K562 (cell line): ENCODE results near the gene SBNO1. TPM values are rescaled to one million over a fixed set of nuclear protein-coding genes. Genes with fewer than 3 reads are reported as not detected.
A peak's percentile ranks its signal among the peaks of the same experiment; 100 is the strongest.

Experiments used
- ATF1 ChIP-seq, 2 experiments: fragments of 450-650 bp in 1 of 2; IDR thresholded peaks; 2 replicates each; pipeline ENCODE4 v1.6.1; 2016; ENCODE audit warnings: missing compliant biosample characterization in 1 of 2, missing genetic modification characterization in 1 of 2
- DDX20 ChIP-seq: fragments of 450-650 bp; IDR thresholded peaks from 2 replicates; pipeline ENCODE4 v1.6.1; 2016; ENCODE audit warnings: missing genetic modification characterization, low read depth, mild to moderate bottlenecking, missing compliant biosample characterization, moderate library complexity
- LCOR ChIP-seq: sonication (generic); formaldehyde crosslinking; IDR thresholded peaks from 2 replicates; pipeline ENCODE4 v1.8.0; 2022; ENCODE audit warnings: mild to moderate bottlenecking, missing genetic modification reagents
- MEF2D ChIP-seq: conservative IDR thresholded peaks from 2 replicates; pipeline ENCODE4 v1.6.1; 2016; ENCODE audit warnings: low read depth, missing genetic modification characterization, missing compliant biosample characterization
- NCOA6 ChIP-seq: fragments of 450-650 bp; IDR thresholded peaks from 2 replicates; pipeline ENCODE4 v1.6.1; 2017; ENCODE audit warnings: mild to moderate bottlenecking
- NFE2 ChIP-seq: IDR thresholded peaks from 2 replicates; pipeline ENCODE4 v1.6.1; 2014; ENCODE audit warnings: antibody characterized with exemption, low read depth
- PRPF4 ChIP-seq: fragments of 200-400 bp; formaldehyde crosslinking; IDR thresholded peaks from one replicate; pipeline ENCODE4 v1.6.1; 2017; ENCODE audit warnings: low read length, low read depth, mild to moderate bottlenecking; ENCODE audit not compliant: insufficient read depth, poor library complexity, severe bottlenecking
- PURB ChIP-seq: sonication (generic); formaldehyde crosslinking; IDR thresholded peaks from 2 replicates; pipeline ENCODE4 v1.9.0; 2021; ENCODE audit warnings: low read depth, mild to moderate bottlenecking, missing genetic modification reagents
- RBBP5 ChIP-seq: fragments of 200-600 bp; sonication (generic); IDR thresholded peaks from 2 replicates; pipeline ENCODE4 v1.6.1; 2012; ENCODE audit warnings: borderline replicate concordance, mild to moderate bottlenecking, low read length, control low read depth, inconsistent platforms; ENCODE audit not compliant: insufficient read depth, poor library complexity, severe bottlenecking
- SAFB ChIP-seq: fragments of 200-400 bp; formaldehyde crosslinking; IDR thresholded peaks from 2 replicates; pipeline ENCODE4 v1.6.1; 2017; ENCODE audit warnings: low read depth, low read length, borderline replicate concordance
- SRSF1 ChIP-seq: fragments of 200-400 bp; formaldehyde crosslinking; IDR thresholded peaks from 2 replicates; pipeline ENCODE4 v1.6.1; 2017; ENCODE audit warnings: mild to moderate bottlenecking, low read depth, low read length, moderate library complexity
- ZNF175 ChIP-seq: fragments of 200-800 bp; sonication (Bioruptor generic); IDR thresholded peaks from 2 replicates; pipeline ENCODE4 v1.6.1; 2016; ENCODE audit warnings: low read depth, mild to moderate bottlenecking, missing genetic modification characterization, missing compliant biosample characterization
- ZSCAN32 ChIP-seq: fragments of 450-650 bp; formaldehyde crosslinking; IDR thresholded peaks from 2 replicates; pipeline ENCODE4 v1.4.0; 2020; ENCODE audit warnings: mild to moderate bottlenecking, moderate library complexity
- polyA plus RNA-seq, 8 experiments: library from polyadenylated mRNA; depleted of rRNA in 4 of 8; stranded (reverse) in 5 of 8; unstranded in 3 of 8; fragments of >200 nt; fragmentation: Nextera tagmentation in 2 of 8; fragmentation: Illumina TruSeq in 1 of 8; extraction: Ambion mirVana in 2 of 8; extraction: Trizol in 1 of 8; gene quantifications; 2 replicates each; pipeline versions ENCODE4 v1.2.1 to v1.2.3, GENCODE V29; 2011 to 2014; ENCODE audit warnings: inconsistent platforms in 1 of 8, missing spikeins in 1 of 8
- total RNA-seq, 7 experiments: library from RNA; depleted of rRNA in 6 of 7; stranded (reverse); fragments of >200 nt in 6 of 7; fragmentation: Illumina TruSeq in 2 of 7; extraction: Trizol in 2 of 7; gene quantifications; 2 replicates each; pipeline versions ENCODE4 v1.2.1 to v1.2.3, GENCODE V29; 2011 to 2021; ENCODE audit warnings: low replicate concordance in 1 of 7
- TF ChIP-seq, protein P1 (sequence below), 2 experiments: IDR thresholded peaks; 2 replicates each; pipeline ENCODE4 v1.6.1; 2012; ENCODE audit warnings: improper control_type of control experiment in 2 of 2, low read depth in 2 of 2, low read length in 2 of 2, borderline replicate concordance in 1 of 2
- TF ChIP-seq, protein P2 (sequence below), 2 experiments: fragments of 450-650 bp in 1 of 2; IDR thresholded peaks; 2 replicates each; pipeline ENCODE4 v1.6.1; 2011 to 2017; ENCODE audit warnings: low read depth in 2 of 2, antibody characterized with exemption in 1 of 2, borderline replicate concordance in 1 of 2, low read length in 1 of 2, mild to moderate bottlenecking in 1 of 2, mixed read lengths in 1 of 2; ENCODE audit not compliant: control insufficient read depth in 1 of 2
- TF ChIP-seq, protein P3 (sequence below): fragments of 450-650 bp; conservative IDR thresholded peaks from 2 replicates; pipeline ENCODE4 v1.6.1; 2016; ENCODE audit warnings: missing genetic modification characterization, low read depth, mild to moderate bottlenecking, missing compliant biosample characterization, moderate library complexity
- TF ChIP-seq, protein P4 (sequence below): fragments of 200-800 bp; sonication (Bioruptor generic); IDR thresholded peaks from 2 replicates; pipeline ENCODE4 v1.6.1; 2017; ENCODE audit warnings: missing genetic modification characterization, missing compliant biosample characterization

The SBNO1 gene
- total and polyA plus RNA-seq, 9 of the 15 experiments (the other 6 are each of a cell fraction or from before 2014, with no cell fraction given) = 14.9 to 77.1 (median 35.9) TPM

DNA sequence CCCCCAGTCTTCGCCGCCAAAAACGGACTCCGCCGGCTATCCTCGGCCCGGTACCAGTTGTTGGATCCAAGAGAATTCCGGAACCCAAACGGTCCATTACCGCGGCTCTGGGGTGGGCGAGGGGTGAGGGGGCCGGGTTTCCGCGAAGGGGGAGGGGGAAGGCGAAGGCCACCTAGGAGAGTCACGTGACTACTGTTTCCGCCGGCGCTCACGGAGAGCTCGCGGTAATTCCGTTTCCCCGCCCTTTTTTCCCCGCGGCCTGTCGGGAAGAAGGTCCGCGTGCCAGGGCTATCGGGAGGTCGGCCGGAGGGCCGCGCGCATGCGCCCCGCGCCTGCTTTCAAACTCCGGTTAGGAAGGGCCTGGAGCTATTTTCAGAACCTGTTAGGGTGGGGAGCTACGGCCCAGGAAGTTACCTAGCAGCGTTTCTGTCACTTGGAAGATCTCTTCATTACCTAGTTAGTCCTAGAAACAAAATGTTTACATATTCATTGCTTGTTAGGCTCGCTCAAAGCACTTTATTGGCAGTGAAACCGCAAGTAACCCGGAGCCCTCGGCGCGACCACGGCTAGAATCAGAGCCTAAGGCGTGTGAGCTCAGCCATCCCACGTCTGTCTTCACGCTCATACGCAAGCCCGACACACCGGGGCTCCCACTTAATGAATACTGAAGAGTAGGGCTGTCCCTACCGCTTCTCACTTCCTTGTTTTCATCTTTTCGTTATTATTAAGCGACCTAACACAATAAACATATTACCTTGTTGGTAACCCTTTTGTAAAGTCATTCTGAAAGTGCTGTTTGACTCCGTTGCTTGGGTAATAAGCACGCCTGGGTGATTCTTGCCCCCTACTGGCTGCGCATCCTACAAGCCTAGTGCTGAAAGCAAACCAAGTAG, 624 bp upstream of the SBNO1 start (continued):
- TF ChIP-seq DDX20 (tag) = no peak
- no peak for TF ChIP-seq SAFB
- TF ChIP-seq MEF2D (tag) = peak; percentile 81
- TF ChIP-seq PRPF4 = no peak
- peak; percentile 94 for TF ChIP-seq ZNF175
- TF ChIP-seq ATF1 (CRISPR knock-in tag; IDR thresholded peaks at IDR 0.05) = no peak
- TF ChIP-seq ATF1 (tag; IDR thresholded peaks at IDR 0.05) = peak; percentile 77
- peak; percentile 65; the same call in 1 of the 2 replicates for TF ChIP-seq NFE2
- no peak for TF ChIP-seq ZSCAN32 (CRISPR knock-in tag)
- TF ChIP-seq, protein P1, sequence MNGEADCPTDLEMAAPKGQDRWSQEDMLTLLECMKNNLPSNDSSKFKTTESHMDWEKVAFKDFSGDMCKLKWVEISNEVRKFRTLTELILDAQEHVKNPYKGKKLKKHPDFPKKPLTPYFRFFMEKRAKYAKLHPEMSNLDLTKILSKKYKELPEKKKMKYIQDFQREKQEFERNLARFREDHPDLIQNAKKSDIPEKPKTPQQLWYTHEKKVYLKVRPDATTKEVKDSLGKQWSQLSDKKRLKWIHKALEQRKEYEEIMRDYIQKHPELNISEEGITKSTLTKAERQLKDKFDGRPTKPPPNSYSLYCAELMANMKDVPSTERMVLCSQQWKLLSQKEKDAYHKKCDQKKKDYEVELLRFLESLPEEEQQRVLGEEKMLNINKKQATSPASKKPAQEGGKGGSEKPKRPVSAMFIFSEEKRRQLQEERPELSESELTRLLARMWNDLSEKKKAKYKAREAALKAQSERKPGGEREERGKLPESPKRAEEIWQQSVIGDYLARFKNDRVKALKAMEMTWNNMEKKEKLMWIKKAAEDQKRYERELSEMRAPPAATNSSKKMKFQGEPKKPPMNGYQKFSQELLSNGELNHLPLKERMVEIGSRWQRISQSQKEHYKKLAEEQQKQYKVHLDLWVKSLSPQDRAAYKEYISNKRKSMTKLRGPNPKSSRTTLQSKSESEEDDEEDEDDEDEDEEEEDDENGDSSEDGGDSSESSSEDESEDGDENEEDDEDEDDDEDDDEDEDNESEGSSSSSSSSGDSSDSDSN (IDR thresholded peaks at IDR 0.05; ENCODE audit: borderline replicate concordance in 1 of 2, low read depth in 2 of 2, low read length in 2 of 2) = peak in 1 of 2 experiments; percentile 79; a peak in 2 of 4 replicates
- TF ChIP-seq, protein P2, sequence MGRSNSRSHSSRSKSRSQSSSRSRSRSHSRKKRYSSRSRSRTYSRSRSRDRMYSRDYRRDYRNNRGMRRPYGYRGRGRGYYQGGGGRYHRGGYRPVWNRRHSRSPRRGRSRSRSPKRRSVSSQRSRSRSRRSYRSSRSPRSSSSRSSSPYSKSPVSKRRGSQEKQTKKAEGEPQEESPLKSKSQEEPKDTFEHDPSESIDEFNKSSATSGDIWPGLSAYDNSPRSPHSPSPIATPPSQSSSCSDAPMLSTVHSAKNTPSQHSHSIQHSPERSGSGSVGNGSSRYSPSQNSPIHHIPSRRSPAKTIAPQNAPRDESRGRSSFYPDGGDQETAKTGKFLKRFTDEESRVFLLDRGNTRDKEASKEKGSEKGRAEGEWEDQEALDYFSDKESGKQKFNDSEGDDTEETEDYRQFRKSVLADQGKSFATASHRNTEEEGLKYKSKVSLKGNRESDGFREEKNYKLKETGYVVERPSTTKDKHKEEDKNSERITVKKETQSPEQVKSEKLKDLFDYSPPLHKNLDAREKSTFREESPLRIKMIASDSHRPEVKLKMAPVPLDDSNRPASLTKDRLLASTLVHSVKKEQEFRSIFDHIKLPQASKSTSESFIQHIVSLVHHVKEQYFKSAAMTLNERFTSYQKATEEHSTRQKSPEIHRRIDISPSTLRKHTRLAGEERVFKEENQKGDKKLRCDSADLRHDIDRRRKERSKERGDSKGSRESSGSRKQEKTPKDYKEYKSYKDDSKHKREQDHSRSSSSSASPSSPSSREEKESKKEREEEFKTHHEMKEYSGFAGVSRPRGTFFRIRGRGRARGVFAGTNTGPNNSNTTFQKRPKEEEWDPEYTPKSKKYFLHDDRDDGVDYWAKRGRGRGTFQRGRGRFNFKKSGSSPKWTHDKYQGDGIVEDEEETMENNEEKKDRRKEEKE (IDR thresholded peaks at IDR 0.05; ENCODE audit: borderline replicate concordance in 1 of 2, control insufficient read depth in 1 of 2, low read depth in 2 of 2, low read length in 1 of 2) = no peak; a peak in 1 of 4 replicates
- TF ChIP-seq, protein P3, sequence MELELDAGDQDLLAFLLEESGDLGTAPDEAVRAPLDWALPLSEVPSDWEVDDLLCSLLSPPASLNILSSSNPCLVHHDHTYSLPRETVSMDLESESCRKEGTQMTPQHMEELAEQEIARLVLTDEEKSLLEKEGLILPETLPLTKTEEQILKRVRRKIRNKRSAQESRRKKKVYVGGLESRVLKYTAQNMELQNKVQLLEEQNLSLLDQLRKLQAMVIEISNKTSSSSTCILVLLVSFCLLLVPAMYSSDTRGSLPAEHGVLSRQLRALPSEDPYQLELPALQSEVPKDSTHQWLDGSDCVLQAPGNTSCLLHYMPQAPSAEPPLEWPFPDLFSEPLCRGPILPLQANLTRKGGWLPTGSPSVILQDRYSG (tag) = no peak
- no peak for TF ChIP-seq PURB (CRISPR knock-in tag)
- TF ChIP-seq LCOR (CRISPR knock-in tag) = peak; percentile 60
- no peak for TF ChIP-seq NCOA6
- no peak for TF ChIP-seq SRSF1
- TF ChIP-seq RBBP5 = peak; percentile 16
- TF ChIP-seq, protein P4, sequence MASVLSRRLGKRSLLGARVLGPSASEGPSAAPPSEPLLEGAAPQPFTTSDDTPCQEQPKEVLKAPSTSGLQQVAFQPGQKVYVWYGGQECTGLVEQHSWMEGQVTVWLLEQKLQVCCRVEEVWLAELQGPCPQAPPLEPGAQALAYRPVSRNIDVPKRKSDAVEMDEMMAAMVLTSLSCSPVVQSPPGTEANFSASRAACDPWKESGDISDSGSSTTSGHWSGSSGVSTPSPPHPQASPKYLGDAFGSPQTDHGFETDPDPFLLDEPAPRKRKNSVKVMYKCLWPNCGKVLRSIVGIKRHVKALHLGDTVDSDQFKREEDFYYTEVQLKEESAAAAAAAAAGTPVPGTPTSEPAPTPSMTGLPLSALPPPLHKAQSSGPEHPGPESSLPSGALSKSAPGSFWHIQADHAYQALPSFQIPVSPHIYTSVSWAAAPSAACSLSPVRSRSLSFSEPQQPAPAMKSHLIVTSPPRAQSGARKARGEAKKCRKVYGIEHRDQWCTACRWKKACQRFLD (CRISPR knock-in tag) = peak; percentile 77
